ENCODE data around the gene CD96.

DNA sequence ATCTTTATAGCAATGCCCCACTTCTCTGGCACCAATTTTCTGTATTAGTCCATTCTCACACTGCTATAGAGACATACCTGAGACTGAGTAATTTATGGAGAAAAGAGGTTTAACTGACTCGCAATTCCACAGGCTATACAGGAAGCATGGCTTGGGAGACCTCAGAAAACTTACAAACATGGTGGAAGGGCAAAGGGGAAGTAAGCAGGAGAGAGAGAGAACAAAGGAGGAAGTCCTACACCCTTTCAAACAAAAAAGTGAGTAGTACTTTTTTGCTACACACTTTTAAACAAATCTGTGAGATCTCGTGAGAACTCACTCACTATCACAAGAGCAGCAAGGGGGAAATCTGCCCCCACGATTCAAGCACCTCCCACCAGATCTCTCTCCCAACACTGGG, 120.9 kb downstream of the CD96 start:
- TF ChIP-seq CTCF (IDR thresholded peaks at IDR 0.05) (no peak), POLR2A (IDR thresholded peaks at IDR 0.05) (no peak)

All from body of pancreas (tissue), 4 donors.